ENCODE data around the gene P2RY8. TPM values are rescaled to one million over a fixed set of nuclear protein-coding genes. Genes with fewer than 3 reads are reported as not detected.
"Not testable (repeated sequence)": the region's sequence is repeated elsewhere in the genome, so short reads cannot be mapped to it uniquely, and the experiment has no call there.

The P2RY8 gene
- total RNA-seq, 4 donors from 2014 or later: 0.55 to 6.0 (median 3.0) TPM; not detected in 1

GRCh38 chrX:1581132-1581531 is 44.1 kb upstream of the P2RY8 start:
- intact Hi-C loops (cut with DNase I; ENCODE audit: low total_unique reads): no loop called here
- DNase-seq: peak; percentile 65
- 28 to 29% methylated on average over 4 of the region's 4 CpGs for WGBS, 2 donors (ENCODE audit: low coverage in 1 of 2)
- no peak overlapping the region for H3K27ac ChIP-seq
- H3K4me3 ChIP-seq: no peak overlapping the region
- no peaks in the 10 kb centered on the region for H3K27me3 ChIP-seq
- no peaks in the 10 kb centered on the region for H3K36me3 ChIP-seq
- peaks cover 0 to 3% (median 0%) of the 10 kb centered on the region in 4 donors for H3K4me1 ChIP-seq
- H3K9me3 ChIP-seq: no peaks in the 10 kb centered on the region
- TF ChIP-seq CTCF (IDR thresholded peaks at IDR 0.05) (peak; percentile 69 to 91 (median 78)), EP300 (IDR thresholded peaks at IDR 0.05; ENCODE audit: low read depth) (no peak), POLR2A (IDR thresholded peaks at IDR 0.05) (no peak), POLR2AphosphoS5 (IDR thresholded peaks at IDR 0.05) (no peak)
- in situ Hi-C loops (cut with MboI; ENCODE audit: low pct_ligation_motif_present in 1 of 4, low pct_unique_long_range_greater_than_20kb in 1 of 4, low sequenced_read_pairs in 3 of 4): loop anchor here in 3 of 4 donors (10.0 to 25.0 kb wide), 3 partner anchors 116 to 194 kb away; partner anchors contain the start of genes ASMTL (in 1 of the 3) and SLC25A6 (in 1 of the 3)

- Histone ChIP-seq H3K36me3 (no peaks in the 10 kb centered on the region), H3K4me3 (no peak overlapping the region), H3K9me3 (no peaks in the 10 kb centered on the region), H3K27me3 (no peaks in the 10 kb centered on the region), H3K4me1 (peaks cover 0 to 3% (median 0%) of the 10 kb centered on the region in 4 donors), H3K27ac (no peak overlapping the region)
- in situ Hi-C loops (cut with MboI; ENCODE audit: low pct_ligation_motif_present in 1 of 4, low pct_unique_long_range_greater_than_20kb in 1 of 4, low sequenced_read_pairs in 3 of 4) (loop anchor here in 2 of 4 donors (25.0 kb wide), 2 partner anchors 116 to 191 kb away; partner anchors contain the start of genes ASMTL (in 1 of the 2) and SLC25A6 (in 1 of the 2)), intact Hi-C loops (cut with DNase I; ENCODE audit: low total_unique reads) (loop anchor here (5.0 kb wide), 1 partner anchor 126 kb away; the partner anchor contains the start of gene ASMTL)
- 43 to 64% methylated on average over 2 to 6 of the region's 6 CpGs for WGBS, 2 donors (ENCODE audit: low coverage in 1 of 2)
- no peak for TF ChIP-seq EP300 (IDR thresholded peaks at IDR 0.05; ENCODE audit: low read depth)
- no peak for TF ChIP-seq POLR2AphosphoS5 (IDR thresholded peaks at IDR 0.05)
- no peak for TF ChIP-seq POLR2A (IDR thresholded peaks at IDR 0.05)
- no peak for TF ChIP-seq CTCF (IDR thresholded peaks at IDR 0.05)
- no peak for DNase-seq
Measured at GRCh38 chrX:1578511-1579173, 41.7 kb upstream of the P2RY8 start.

- intact Hi-C loops (cut with DNase I; ENCODE audit: low total_unique reads) (loop anchor here (5.0 kb wide), 1 partner anchor 126 kb away; the partner anchor contains the start of gene ASMTL), in situ Hi-C loops (cut with MboI; ENCODE audit: low pct_ligation_motif_present in 1 of 4, low pct_unique_long_range_greater_than_20kb in 1 of 4, low sequenced_read_pairs in 3 of 4) (loop anchor here in 2 of 4 donors (25.0 kb wide), 2 partner anchors 116 to 191 kb away; partner anchors contain the start of genes ASMTL (in 1 of the 2) and SLC25A6 (in 1 of the 2))
- TF ChIP-seq CTCF (IDR thresholded peaks at IDR 0.05): no peak
- no peak for TF ChIP-seq POLR2AphosphoS5 (IDR thresholded peaks at IDR 0.05)
- TF ChIP-seq POLR2A (IDR thresholded peaks at IDR 0.05): no peak
- no peak for TF ChIP-seq EP300 (IDR thresholded peaks at IDR 0.05; ENCODE audit: low read depth)
- Histone ChIP-seq H3K4me1 (no peaks in the 10 kb centered on the region), H3K27me3 (no peaks in the 10 kb centered on the region), H3K4me3 (no peak overlapping the region), H3K9me3 (no peaks in the 10 kb centered on the region), H3K27ac (no peak overlapping the region), H3K36me3 (no peaks in the 10 kb centered on the region)
- no peak for DNase-seq
- WGBS, 2 donors (ENCODE audit: low coverage in 1 of 2): 52 to 66% methylated on average over 2 of the region's 2 CpGs
Measured at GRCh38 chrX:1577845-1578244, 40.9 kb upstream of the P2RY8 start.

- Histone ChIP-seq H3K4me3 (no peak overlapping the region), H3K27me3 (no peaks in the 10 kb centered on the region), H3K9me3 (no peaks in the 10 kb centered on the region), H3K36me3 (no peaks in the 10 kb centered on the region), H3K4me1 (no peaks in the 10 kb centered on the region), H3K27ac (no peak overlapping the region)
- TF ChIP-seq POLR2A (IDR thresholded peaks at IDR 0.05): no peak
- no peak for TF ChIP-seq CTCF (IDR thresholded peaks at IDR 0.05)
- TF ChIP-seq EP300 (IDR thresholded peaks at IDR 0.05; ENCODE audit: low read depth): no peak
- TF ChIP-seq POLR2AphosphoS5 (IDR thresholded peaks at IDR 0.05): no peak
- WGBS, 2 donors (ENCODE audit: low coverage in 1 of 2): 36 to 45% methylated on average over 5 to 6 of the region's 6 CpGs
- intact Hi-C loops (cut with DNase I; ENCODE audit: low total_unique reads): loop anchor here (5.0 kb wide), 1 partner anchor 124 kb away; the partner anchor contains the start of gene ASMTL
- DNase-seq: no peak
- in situ Hi-C loops (cut with MboI; ENCODE audit: low pct_ligation_motif_present in 1 of 4, low pct_unique_long_range_greater_than_20kb in 1 of 4, low sequenced_read_pairs in 3 of 4): loop anchor here in 2 of 4 donors (25.0 kb wide), 2 partner anchors 114 to 189 kb away; partner anchors contain the start of genes ASMTL (in 1 of the 2) and SLC25A6 (in 1 of the 2)
Measured at GRCh38 chrX:1576201-1576992, 39.4 kb upstream of the P2RY8 start.

- 85 to 92% methylated on average over 5 to 19 of the region's 19 CpGs for WGBS, 2 donors (ENCODE audit: low coverage in 1 of 2)
- H3K4me1 ChIP-seq; H3K9me3 ChIP-seq; H3K27ac ChIP-seq; H3K36me3 ChIP-seq; H3K27me3 ChIP-seq; H3K4me3 ChIP-seq; DNase-seq; in situ Hi-C loops (cut with MboI; ENCODE audit: low pct_ligation_motif_present in 1 of 4, low pct_unique_long_range_greater_than_20kb in 1 of 4, low sequenced_read_pairs in 3 of 4); intact Hi-C loops (cut with DNase I; ENCODE audit: low total_unique reads): not testable (repeated sequence)
Measured at GRCh38 chrX:1574181-1574580, 37.2 kb upstream of the P2RY8 start.
